Natural killer cell (primary cell): Measurements from ENCODE around the gene RASGEF1C. TPM values are rescaled to one million over a fixed set of nuclear protein-coding genes. Genes with fewer than 3 reads are reported as not detected.
A peak's percentile ranks its signal among the peaks of the same experiment; 100 is the strongest.

Source experiments
- ATAC-seq, 3 donors: fragments of 150-1000 bp in 2 of 3; fragments of 200-7000 bp in 1 of 3; cut with Tn5 transposase; 1 replicate in 1 of 3; 2 replicates in 2 of 3; pipeline ENCODE4 v1.10.0; 2021; ENCODE audit warnings: mild to moderate bottlenecking in 2 of 3, moderate library complexity in 2 of 3
- DNase-seq, 2 donors: peaks; one replicate each; pipeline versions ENCODE4 v3.0.0 to v3.0.0-alpha.2; 2013 to 2021; ENCODE audit warnings: mixed read lengths in 1 of 2
- H3K27ac ChIP-seq: one replicate; pipeline ENCODE4 v1.5.1; 2013; ENCODE audit warnings: mild to moderate bottlenecking, low read length
- H3K27me3 ChIP-seq: one replicate; pipeline ENCODE4 v1.6.1; 2013; ENCODE audit warnings: low read length; ENCODE audit not compliant: control insufficient read depth, insufficient read depth
- H3K36me3 ChIP-seq: one replicate; pipeline ENCODE4 v1.6.1; 2013; ENCODE audit warnings: low read length; ENCODE audit not compliant: control insufficient read depth, insufficient read depth
- H3K4me1 ChIP-seq: one replicate; pipeline ENCODE4 v1.6.1; 2013; ENCODE audit warnings: low read length; ENCODE audit not compliant: control insufficient read depth, insufficient read depth
- H3K4me3 ChIP-seq: one replicate; pipeline ENCODE4 v1.5.1; 2013; ENCODE audit warnings: low read length
- H3K9me3 ChIP-seq: one replicate; pipeline ENCODE4 v1.6.1; 2013; ENCODE audit warnings: low read length; ENCODE audit not compliant: control insufficient read depth, insufficient read depth
- H3K27ac Mint-ChIP-seq, 2 donors: one replicate each; pipeline ENCODE4 v1.8.0; 2022; ENCODE audit warnings: mild to moderate bottlenecking in 2 of 2, mixed read lengths in 2 of 2, moderate library complexity in 1 of 2
- H3K27me3 Mint-ChIP-seq, 2 donors: one replicate each; pipeline ENCODE4 v1.8.0; 2022; ENCODE audit warnings: low read depth in 2 of 2, mixed read lengths in 2 of 2
- H3K36me3 Mint-ChIP-seq: one replicate; pipeline ENCODE4 v1.8.0; 2022; ENCODE audit warnings: mixed read lengths
- H3K4me1 Mint-ChIP-seq, 2 donors: one replicate each; pipeline ENCODE4 v1.8.0; 2022; ENCODE audit warnings: mixed read lengths in 2 of 2
- H3K4me3 Mint-ChIP-seq: one replicate; pipeline ENCODE4 v1.8.0; 2022; ENCODE audit warnings: mild to moderate bottlenecking, moderate library complexity, mixed read lengths
- H3K9me3 Mint-ChIP-seq, 2 donors: one replicate each; pipeline ENCODE4 v1.8.0; 2022; ENCODE audit warnings: mixed read lengths in 2 of 2
- CTCF ChIP-seq: fragments of 200-600 bp; IDR thresholded peaks from one replicate; pipeline ENCODE4 v1.8.0; 2022; ENCODE audit warnings: antibody characterized with exemption
- WGBS: methylation state at CpG from one replicate; pipeline ENCODE4 v1.1.7; 2013; ENCODE audit warnings: missing lambda C conversion rate; ENCODE audit not compliant: insufficient coverage; 5-methylcytosine and 5-hydroxymethylcytosine counted together
- intact Hi-C: fragments of 100-400 bp; cut with micrococcal nuclease; formaldehyde crosslinking; loops from one replicate; pipeline ENCODE4 v1.14.2; 2022
- total RNA-seq, 4 donors: library from RNA; stranded (reverse); fragments of 120-200 nt in 1 of 4; gene quantifications; one replicate each; pipeline versions ENCODE4 v1.2.3 to v1.2.4, GENCODE V29; 2013 to 2022

Gene RASGEF1C
- total RNA-seq, 3 donors from 2014 or later (not counting 1 experiment from before 2014, with no cell fraction given) = not detected

GRCh38 chr5:180085837-180086236 is 123.2 kb downstream of the RASGEF1C start:
- Mint-ChIP-seq H3K4me1 (peaks cover 28 to 49% of the 10 kb centered on the region in 2 donors), H3K4me3 (peak overlapping the region; percentile 75), H3K9me3 (no peaks in the 10 kb centered on the region), H3K27me3 (peaks cover 23 to 27% of the 10 kb centered on the region in 2 donors), H3K27ac (no peak overlapping the region), H3K36me3 (no peaks in the 10 kb centered on the region)
- Histone ChIP-seq H3K9me3 (no peaks in the 10 kb centered on the region), H3K36me3 (no peaks in the 10 kb centered on the region), H3K4me3 (no peak overlapping the region), H3K27me3 (peaks cover 13% of the 10 kb centered on the region), H3K27ac (no peak overlapping the region), H3K4me1 (peaks cover 44% of the 10 kb centered on the region)
- WGBS = 30% methylated on average over 6 of the region's 7 CpGs
- DNase-seq = peak in 1 of 2 donors; percentile 78
- ATAC-seq = peak in 1 of 3 donors; percentile 12
- TF ChIP-seq CTCF = no peak
- intact Hi-C loops = loop anchor here (1.0 to 5.0 kb wide), 2 partner anchors 14 to 79 kb away; no protein-coding TSS in a partner anchor

GRCh38 chr5:180084638-180085561 is 124.1 kb downstream of the RASGEF1C start:
- Histone ChIP-seq H3K27me3 (peaks cover 14% of the 10 kb centered on the region), H3K27ac (no peak overlapping the region), H3K4me3 (no peak overlapping the region), H3K36me3 (no peaks in the 10 kb centered on the region), H3K9me3 (no peaks in the 10 kb centered on the region), H3K4me1 (peaks cover 45% of the 10 kb centered on the region)
- TF ChIP-seq CTCF = no peak
- peak in 1 of 2 donors; percentile 30 for DNase-seq
- no peaks in the 10 kb centered on the region for H3K9me3 Mint-ChIP-seq
- intact Hi-C loops = loop anchor here (1.0 to 5.0 kb wide), 2 partner anchors 13 to 78 kb away; no protein-coding TSS in a partner anchor
- H3K4me3 Mint-ChIP-seq = peak overlapping the region; percentile 28
- peaks cover 23 to 26% of the 10 kb centered on the region in 2 donors for H3K27me3 Mint-ChIP-seq
- H3K36me3 Mint-ChIP-seq = no peaks in the 10 kb centered on the region
- 40% methylated on average over 12 of the region's 13 CpGs for WGBS
- peak; percentile 53 to 61 (median 55) for ATAC-seq
- H3K27ac Mint-ChIP-seq = no peak overlapping the region
- peaks cover 30 to 52% of the 10 kb centered on the region in 2 donors for H3K4me1 Mint-ChIP-seq

- peaks cover 51% of the 10 kb centered on the region for H3K4me1 ChIP-seq
- Mint-ChIP-seq H3K27me3 (peaks cover 35% of the 10 kb centered on the region in 2 donors), H3K9me3 (no peaks in the 10 kb centered on the region), H3K4me3 (no peak overlapping the region), H3K4me1 (peaks cover 37 to 51% of the 10 kb centered on the region in 2 donors), H3K36me3 (no peaks in the 10 kb centered on the region), H3K27ac (no peak overlapping the region)
- H3K27me3 ChIP-seq = peaks cover 19% of the 10 kb centered on the region
- intact Hi-C loops = no loop called here
- H3K9me3 ChIP-seq = no peaks in the 10 kb centered on the region
- H3K4me3 ChIP-seq = no peak overlapping the region
- DNase-seq (no peak), ATAC-seq (no peak)
- TF ChIP-seq CTCF = no peak
- 94% methylated on average over 10 of the region's 10 CpGs for WGBS
- H3K36me3 ChIP-seq = no peaks in the 10 kb centered on the region
- H3K27ac ChIP-seq = no peak overlapping the region
Measured at GRCh38 chr5:180083529-180084060, 125.4 kb downstream of the RASGEF1C start.
